ENCODE results near the gene ENDOD1.
"Not testable (repeated sequence)": the region's sequence is repeated elsewhere in the genome, so short reads cannot be mapped to it uniquely, and the experiment has no call there.

Gene ENDOD1, protein sequence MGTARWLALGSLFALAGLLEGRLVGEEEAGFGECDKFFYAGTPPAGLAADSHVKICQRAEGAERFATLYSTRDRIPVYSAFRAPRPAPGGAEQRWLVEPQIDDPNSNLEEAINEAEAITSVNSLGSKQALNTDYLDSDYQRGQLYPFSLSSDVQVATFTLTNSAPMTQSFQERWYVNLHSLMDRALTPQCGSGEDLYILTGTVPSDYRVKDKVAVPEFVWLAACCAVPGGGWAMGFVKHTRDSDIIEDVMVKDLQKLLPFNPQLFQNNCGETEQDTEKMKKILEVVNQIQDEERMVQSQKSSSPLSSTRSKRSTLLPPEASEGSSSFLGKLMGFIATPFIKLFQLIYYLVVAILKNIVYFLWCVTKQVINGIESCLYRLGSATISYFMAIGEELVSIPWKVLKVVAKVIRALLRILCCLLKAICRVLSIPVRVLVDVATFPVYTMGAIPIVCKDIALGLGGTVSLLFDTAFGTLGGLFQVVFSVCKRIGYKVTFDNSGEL

DNA sequence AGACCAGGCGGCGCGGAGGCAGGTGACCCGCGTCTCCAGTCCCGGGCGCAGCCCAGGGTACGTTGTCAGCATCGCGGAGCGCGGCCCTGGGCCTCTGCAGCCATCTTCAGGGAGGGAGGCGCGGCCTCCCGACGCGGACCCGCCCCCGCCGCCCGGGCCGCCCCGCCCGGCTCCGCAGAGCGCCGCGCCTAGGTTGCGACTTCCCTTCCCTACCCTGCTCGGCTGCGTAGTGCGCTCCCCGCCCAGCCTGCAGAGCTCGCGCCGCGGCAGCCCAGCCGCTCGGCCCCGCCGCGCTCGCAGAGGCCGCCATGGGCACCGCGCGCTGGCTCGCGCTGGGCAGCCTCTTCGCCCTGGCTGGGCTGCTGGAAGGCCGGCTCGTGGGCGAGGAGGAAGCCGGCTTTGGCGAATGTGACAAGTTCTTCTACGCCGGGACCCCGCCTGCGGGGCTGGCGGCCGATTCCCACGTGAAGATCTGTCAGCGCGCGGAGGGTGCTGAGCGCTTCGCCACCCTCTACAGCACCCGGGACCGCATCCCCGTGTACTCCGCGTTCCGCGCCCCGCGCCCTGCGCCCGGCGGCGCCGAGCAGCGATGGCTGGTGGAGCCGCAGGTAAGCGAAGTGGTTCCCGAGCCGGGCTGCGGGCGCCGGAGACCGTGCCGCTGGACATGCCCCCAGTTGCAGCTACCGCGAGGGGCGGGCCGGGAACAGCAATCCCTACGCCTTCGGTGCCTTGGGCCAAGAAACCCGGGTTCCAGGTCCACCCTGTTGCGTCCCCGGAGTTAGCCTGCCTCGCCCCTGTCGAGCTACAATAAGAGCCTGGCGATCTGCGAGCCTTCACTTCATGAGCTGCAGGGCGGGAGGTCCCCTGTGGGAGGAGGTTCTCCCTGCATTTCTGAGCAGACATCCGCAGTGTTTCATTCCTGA lies at the start of gene ENDOD1:
TSS of gene ENDOD1 (plus strand) at position 227 of the 923 bp plus-strand sequence. CDS start at position 309, 82 bp downstream.
- peak; percentile 83 to 86 for DNase-seq

GRCh38 chr11:95042239-95042638 lies 47.4 kb upstream of the ENDOD1 start:
- no peak for DNase-seq

GRCh38 chr11:95042906-95043305 lies 46.7 kb upstream of the ENDOD1 start:
- no peak for DNase-seq

GRCh38 chr11:95044010-95044409 lies 45.6 kb upstream of the ENDOD1 start:
- no peak for DNase-seq

DNA sequence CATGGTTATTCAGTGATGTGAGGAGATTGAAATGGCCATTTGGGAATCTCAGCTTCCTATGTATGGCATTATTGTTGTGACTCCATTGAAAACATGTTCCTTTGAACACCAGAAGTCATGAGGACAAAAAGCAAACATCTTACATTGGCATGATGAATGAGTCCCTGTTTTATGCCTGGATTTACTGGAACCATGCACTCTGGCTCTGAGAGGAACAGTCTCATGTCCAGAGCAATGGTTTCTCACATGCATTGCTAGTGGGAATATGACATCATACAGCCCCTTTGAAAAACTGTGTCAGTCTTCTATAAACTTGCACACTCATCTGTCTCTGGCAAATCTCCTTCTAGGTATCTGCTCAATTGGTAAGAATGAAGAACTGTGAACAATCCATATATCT lies 43.8 kb upstream of the ENDOD1 start:
- DNase-seq = no peak

GRCh38 chr11:95049122-95049521 lies 40.5 kb upstream of the ENDOD1 start, which contains the start of gene KDM4F:
Gene KDM4F (plus strand): TSS chr11:95049422.
- not testable (repeated sequence) for DNase-seq

DNA sequence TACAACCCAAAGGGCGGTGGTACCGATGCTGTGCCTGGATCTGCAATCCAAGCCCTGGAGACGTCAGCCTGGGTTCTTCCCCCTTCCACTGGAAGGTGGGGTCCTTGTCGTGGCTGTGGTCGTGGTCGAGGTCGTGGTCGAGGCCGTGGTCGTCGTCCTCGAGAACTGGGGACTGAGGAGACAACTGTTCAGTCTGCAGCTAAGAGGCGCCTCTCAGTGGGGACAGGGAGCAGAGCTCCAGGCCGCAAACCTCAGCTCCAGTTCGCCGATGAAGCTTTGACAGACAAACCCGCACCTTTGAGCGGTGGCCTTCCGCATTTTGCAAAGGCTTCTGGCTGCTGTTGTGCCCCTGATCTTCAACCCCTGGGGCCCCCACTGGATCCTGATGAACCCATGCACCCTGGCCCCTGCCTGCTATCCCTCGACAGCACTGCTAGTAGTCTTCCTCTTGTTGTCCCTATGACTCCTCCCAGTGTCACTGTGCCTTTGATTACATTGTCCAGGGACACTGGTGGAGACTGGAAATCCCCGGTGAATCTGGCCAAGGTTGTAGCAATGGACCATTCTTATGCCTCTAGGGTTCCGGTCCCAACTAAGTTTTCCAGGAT lies 38.9 kb upstream of the ENDOD1 start:
- DNase-seq = no peak

- no peak for DNase-seq
Observed at GRCh38 chr11:95054356-95054755, 35.3 kb upstream of the ENDOD1 start.

- DNase-seq = no peak
Observed at GRCh38 chr11:95055283-95055897, 34.3 kb upstream of the ENDOD1 start.

DNA sequence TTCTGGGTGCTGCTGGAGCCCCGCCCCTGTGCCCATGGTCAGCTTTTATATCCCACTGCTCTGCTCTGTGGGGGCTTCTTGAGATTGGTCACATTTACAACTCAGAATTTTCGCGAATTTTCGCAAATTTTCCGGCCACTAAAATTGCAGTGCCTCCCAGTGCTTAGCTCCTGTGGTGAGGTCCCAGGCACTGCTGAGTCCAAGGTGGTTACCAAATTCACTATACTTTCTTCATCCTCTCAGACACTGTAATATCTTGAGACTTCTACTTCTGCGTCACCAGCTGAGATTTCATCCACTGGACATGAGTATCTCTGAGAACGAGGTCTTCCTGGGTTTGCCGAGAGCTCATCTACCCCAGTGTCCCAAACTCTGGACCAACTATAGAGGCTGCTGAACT lies 31.7 kb upstream of the ENDOD1 start:
- no peak for DNase-seq

- DNase-seq = no peak
Observed at GRCh38 chr11:95058621-95059020, 31.0 kb upstream of the ENDOD1 start.

GRCh38 chr11:95059046-95059445 lies 30.6 kb upstream of the ENDOD1 start:
- no peak for DNase-seq

DNA sequence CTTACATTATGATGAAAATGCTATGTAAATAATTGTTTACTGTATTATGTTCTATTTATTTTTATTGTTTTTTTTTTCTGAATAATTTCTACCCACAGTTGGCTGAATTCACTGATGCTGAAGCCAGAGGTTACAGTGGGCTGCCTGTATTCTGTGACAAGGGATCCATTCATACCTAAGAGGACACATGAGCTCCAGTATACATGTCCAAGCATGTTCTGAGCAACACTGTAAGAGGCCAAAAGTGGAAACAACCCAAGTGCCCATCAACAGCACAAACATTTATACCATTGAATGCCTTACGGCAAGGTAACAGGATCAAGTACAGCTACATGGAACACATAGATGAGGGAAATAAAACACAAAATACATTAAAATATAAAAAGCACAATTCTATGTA lies 24.3 kb upstream of the ENDOD1 start:
- no peak for DNase-seq

DNA sequence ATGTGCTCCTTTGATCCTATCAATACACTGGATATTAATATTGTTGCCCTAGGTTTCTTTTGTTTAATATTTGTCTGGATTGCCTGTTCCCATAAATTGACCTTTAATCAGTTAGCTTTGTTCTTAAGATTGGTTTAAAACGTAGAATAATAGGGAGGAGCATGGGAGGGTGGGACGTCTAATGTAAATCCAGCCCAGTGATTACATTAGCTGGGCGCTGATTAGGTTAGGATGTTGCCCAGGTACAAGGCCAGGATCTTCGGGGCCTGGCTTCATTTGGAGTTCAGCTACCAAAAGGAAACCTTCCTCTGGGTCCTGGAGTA lies 23.0 kb upstream of the ENDOD1 start, which contains the start of gene SRSF8:
TSS of gene SRSF8 (plus strand) at position 204 of the 323 bp plus-strand sequence. CDS start 308 bp downstream, outside the sequence.
- no peak for DNase-seq

GRCh38 chr11:95067039-95067840 lies 22.4 kb upstream of the ENDOD1 start:
- peak; percentile 73 to 75 for DNase-seq

GRCh38 chr11:95067841-95068219 lies 21.8 kb upstream of the ENDOD1 start:
- DNase-seq = no peak

DNA sequence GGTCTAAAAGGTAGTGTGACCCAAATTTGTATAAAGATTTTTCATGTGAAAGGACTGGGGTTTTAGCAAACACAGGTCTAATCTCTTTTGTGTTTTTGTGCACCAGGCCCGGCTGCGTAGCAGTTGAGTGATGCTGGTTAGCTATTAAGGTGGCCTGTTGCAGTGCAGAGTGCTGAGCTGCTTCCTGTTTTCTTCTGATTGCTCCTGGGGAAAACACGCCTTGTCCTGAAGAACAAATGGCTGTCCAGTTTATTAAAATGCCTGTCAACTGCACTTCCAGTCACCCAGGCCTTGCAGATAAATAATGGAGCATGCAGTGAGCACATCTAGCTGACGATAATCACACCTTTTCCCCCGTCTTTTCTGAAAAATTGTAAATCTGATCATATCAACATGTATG lies 21.1 kb upstream of the ENDOD1 start:
- DNase-seq = peak; percentile 84 to 90

GRCh38 chr11:95070471-95070870 lies 19.2 kb upstream of the ENDOD1 start:
- DNase-seq = no peak

GRCh38 chr11:95072948-95073347 lies 16.7 kb upstream of the ENDOD1 start:
- DNase-seq = no peak

GRCh38 chr11:95074792-95075563 lies 14.7 kb upstream of the ENDOD1 start:
- DNase-seq = no peak

GRCh38 chr11:95076416-95076815 lies 13.2 kb upstream of the ENDOD1 start:
- no peak for DNase-seq

Measured in CD4-positive, alpha-beta T cell treated with Interleukin-4 for 1 hour (primary cell).